Right renal pelvis (tissue), 4 donors: ENCODE data around the gene TM4SF1. TPM values are rescaled to one million over a fixed set of nuclear protein-coding genes. Genes with fewer than 3 reads are reported as not detected.
"Not testable (repeated sequence)": the region's sequence is repeated elsewhere in the genome, so short reads cannot be mapped to it uniquely, and the experiment has no call there.

Source experiments
- DNase-seq, 4 donors: peaks; one replicate each; pipeline ENCODE4 v3.0.0-alpha.2; 2013; ENCODE audit warnings: low read depth in 4 of 4, low spot score in 3 of 4, missing footprints in 1 of 4
- polyA plus RNA-seq, 4 donors: library from polyadenylated mRNA; unstranded; fragments of 120-200 nt; gene quantifications; one replicate each; pipeline ENCODE4 v1.2.1, GENCODE V29; 2013; ENCODE audit not compliant: insufficient read length in 4 of 4

TM4SF1 gene
- polyA plus RNA-seq, 4 donors = 62.9 to 84.1 (median 70.8) TPM

DNA sequence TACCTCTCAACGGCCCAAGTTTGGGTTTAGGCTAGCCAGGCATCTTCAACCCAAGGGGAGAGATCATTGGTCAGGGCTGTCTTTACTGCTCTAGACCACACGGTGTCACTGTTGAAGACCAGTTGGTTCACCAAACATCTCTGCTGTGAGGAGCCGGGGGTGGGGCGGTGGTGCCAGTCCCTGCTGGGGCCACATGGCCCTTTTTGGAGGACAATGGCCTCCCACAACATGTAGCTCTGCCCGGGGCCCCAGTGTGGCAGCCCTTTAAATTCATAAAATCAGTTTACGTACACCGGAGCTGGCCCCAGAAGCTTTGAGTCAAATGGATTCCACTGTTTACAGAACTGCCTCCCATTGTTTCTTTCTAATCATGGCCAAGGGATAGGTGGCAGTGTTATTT lies 24.9 kb downstream of the TM4SF1 start:
- DNase-seq = no peak

- DNase-seq = no peak
Observed at GRCh38 chr3:149343951-149344350, 33.5 kb downstream of the TM4SF1 start.

DNA sequence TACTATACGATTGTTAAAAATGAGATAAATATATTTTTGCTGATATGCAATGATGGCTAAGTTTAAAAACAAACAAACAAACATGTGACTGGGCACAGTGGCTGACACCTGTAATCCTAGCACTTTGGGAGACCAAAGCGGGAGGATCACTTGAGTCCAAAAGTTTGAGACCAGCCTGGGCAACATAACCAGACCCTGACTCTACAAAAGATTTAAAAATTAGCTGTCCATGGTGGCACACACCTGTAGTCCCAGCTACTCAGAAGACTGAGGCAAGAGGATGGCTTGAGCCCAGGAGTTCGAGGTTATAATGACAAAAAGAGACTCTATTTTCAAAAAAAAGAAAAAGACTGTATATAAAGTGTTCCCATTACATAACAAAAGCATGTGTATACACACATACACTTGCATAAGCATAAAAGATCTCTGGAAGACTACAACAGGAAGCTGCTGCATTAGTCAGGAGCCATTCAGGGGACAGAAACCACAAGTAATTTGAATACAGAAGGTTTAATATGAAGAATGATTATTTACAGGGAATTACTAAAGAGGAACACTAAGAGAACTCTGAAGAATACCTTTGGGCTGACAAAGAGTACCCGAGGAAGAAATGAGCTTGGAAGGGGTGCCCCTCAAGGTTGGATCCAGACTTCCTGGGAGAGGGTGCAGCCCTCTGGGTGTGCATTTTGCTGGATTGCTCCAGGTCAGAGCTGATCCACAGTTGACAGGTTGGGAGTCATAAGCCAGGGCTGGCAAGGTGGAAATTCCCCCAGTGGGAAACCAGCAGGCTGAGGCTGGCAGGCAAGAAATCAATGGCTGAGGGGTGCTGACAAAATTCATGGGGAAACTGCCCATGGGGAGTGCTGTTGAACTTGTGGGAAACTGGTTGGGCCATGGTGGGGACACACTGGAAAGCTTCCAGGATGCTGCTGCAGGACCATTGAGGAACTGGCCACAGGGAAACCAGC lies 34.8 kb downstream of the TM4SF1 start:
- no peak for DNase-seq

DNA sequence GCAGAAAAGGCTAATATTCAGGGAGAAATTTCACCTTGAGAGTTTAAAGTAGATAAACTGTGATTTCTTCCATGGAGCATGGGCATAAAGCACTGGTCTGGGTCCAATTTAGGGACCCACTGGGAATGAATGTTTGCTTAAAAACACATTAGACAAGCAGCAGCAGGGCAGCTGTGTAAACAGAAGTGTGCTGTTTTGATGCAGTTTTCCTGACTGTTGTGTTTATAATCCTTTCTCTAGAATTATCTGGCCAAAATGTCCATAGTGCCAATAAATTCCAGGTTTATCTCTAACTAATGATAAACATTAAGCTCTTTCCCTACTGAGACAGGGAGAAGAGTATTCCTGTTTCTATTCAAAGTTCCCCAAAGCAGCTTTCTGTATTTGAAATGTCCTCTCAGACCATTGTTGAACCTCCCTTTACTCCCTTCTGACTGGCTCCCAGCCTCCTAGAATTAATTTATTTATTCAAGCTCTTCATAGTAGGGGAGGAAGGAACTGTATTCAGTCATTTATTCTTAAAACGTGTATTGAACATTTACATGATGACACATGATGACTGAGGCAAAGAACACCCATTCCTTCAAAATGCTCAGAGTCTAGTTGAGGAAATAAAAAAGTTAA lies 37.0 kb downstream of the TM4SF1 start:
- no peak for DNase-seq

- no peak for DNase-seq
Observed at GRCh38 chr3:149339931-149340309, 37.5 kb downstream of the TM4SF1 start.

DNA sequence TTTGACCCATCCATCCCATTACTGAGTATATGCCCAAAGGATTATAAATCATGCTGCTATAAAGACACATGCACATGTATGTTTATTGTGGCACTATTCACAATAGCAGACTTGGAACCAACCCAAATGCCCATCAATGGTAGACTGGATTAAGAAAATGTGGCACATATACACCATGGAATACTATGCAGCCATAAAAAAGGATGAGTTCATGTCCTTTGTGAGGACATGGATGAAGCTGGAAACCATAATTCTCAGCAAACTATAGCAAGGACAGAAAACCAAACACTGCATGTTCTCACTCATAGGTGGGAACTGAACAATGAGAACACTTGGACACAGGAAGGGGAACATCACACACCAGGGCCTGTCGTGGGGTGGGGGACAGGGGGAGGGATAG lies 40.0 kb downstream of the TM4SF1 start:
- DNase-seq = not testable (repeated sequence)

DNA sequence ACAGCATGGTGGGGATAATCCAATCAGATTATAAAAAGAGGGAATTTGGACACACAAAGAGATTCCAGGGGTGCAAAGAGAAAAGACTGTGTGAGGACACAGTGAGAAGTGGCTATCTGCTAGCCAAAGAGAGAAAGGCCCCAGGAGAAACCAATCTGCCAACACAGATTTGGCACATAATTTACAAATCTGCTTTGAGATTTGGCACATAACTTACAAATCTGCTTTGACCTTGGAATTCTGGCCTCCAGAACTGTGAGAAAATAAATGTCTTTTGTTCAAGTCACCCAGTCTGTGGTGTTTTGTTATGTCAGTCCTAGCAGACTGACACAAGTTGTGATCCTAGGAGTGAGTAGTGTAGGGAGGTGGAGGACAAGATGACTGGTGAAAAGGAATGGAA lies 40.5 kb downstream of the TM4SF1 start:
- DNase-seq = no peak

- DNase-seq = no peak
Observed at GRCh38 chr3:149333176-149333859, 44.1 kb downstream of the TM4SF1 start, which contains the start of gene TM4SF18. Gene TM4SF18, minus strand, starts transcription at chr3:149333636. Its CDS starts 254 bp downstream, at chr3:149333382.

GRCh38 chr3:149332771-149333170 lies 44.7 kb downstream of the TM4SF1 start:
- no peak for DNase-seq

- no peak for DNase-seq
Observed at GRCh38 chr3:149332227-149332765, 45.2 kb downstream of the TM4SF1 start.

DNA sequence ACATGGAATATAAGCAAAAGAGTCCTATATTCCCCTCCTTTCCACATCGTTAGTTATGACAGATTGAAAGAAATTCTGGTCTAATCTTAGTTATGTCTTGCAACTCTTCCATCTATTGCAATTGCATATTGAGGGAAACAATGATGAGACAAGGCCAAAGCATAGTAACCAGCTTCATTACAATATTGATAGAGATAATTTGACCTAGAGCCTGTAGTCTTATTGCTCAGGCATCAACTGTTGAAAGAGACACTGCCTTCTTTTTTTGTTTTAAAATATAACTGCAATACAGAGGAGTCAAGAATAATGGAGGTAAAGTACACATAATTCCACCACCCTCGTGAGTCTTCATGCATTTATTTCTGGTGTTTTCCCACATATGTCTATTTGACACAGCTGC lies 46.1 kb downstream of the TM4SF1 start:
- no peak for DNase-seq

DNA sequence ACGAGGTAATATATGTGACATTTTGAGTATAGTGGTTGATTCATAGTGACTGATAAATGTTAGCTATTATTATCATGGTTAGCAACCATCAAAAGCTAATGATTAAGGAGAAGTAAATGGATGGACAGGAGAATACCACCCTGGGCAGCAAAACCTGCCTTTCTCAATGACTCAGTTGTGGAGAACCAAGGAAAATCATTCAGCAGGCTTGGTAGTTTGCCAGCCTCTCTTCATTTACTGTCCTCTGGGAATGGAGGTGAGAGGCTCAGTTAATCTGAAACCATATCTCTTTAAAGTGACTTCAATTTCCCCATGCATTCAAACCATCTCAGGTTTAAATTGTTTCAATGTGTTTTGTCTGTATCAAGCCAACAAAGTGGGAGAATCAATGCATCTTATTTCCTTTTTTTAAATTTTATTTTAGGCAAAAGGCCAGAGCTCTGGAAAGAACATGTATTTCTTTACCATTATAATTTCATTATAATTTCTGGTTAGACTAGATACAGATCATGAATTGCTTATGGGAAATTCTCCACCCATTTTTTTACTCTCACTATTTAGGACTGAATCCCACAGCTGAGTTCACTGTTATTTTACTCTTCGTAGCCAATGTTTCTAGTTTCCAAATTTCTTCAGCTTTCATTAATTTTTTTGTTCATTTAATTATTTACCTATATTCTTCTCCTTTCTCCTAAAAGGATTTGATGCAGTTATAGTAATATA lies 46.7 kb downstream of the TM4SF1 start:
- no peak for DNase-seq

DNA sequence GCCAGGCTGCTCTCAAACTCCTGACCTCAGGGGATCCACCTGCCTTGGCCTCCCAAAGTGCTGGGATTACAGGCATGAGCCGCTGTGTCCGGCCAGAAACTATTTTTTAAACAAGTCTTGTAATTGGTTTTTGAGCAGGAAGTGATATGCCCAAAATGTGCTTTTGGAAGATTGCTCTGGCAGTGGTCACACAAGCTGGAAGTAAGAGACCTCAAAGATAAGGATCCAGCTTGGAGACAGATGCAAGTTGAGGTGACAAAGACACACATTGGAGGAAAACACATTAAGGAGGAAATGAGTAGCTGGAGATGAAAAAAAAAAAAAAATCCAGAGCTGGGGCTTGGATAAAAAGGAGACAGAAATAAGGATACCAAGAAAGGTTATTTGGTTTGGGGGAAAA lies 50.3 kb downstream of the TM4SF1 start:
- DNase-seq = no peak

DNA sequence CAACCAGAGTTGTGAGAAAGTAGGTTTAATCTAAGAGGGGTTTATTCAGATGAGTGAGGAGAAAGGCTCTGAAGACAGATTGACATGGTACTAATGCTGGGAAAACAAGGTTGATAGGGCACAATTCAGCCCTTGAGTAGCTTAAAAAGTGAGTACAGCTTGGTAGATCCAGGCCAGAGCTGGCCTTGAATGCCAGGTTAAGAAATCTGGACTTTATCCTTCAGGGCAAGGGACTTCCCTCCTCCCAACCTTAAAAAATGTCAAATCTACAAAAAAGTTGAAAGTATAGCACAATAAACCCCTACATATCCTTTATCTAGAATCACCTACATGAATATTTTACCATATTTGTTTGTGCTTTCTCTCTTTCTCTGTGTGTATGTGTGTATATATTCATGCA lies 51.9 kb downstream of the TM4SF1 start:
- no peak for DNase-seq

DNA sequence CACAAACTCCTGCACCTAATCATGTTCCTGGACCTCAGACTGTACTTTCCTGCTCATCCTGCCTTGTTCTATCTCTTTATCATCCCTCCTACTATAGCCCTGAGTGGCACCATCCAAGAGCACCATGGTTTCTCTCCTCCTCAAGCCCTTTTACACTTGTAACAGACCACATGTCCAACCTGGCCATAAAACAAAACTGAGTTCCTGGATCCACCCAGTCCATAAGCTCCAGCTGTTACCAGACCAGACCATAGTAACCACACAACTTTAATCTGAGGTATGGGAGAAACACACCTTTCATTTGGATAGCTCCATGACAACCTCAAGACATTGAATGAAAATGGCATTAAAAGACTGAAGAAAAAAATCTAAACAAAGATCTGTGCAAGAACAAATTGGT lies 53.1 kb downstream of the TM4SF1 start:
- DNase-seq = no peak

GRCh38 chr3:149321640-149322039 lies 55.8 kb downstream of the TM4SF1 start:
- DNase-seq = no peak

DNA sequence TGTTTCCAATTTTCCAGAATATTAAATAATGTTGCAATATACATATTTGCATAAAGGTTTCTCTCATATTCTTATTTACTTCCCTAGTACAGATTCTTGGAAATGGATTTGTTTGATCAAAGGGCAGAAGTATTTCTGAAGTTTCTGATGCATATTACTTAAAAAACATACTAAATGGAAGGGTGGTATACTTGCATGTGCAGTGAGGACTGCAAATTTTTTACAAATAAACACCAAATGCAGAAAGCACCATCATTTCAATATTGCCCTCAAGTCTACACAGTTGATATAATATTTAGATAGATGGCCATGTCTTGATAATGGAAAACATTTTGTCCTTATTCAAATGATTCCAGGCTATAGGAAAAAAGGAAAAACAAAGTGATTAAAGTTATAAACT lies 56.3 kb downstream of the TM4SF1 start:
- DNase-seq = no peak

DNA sequence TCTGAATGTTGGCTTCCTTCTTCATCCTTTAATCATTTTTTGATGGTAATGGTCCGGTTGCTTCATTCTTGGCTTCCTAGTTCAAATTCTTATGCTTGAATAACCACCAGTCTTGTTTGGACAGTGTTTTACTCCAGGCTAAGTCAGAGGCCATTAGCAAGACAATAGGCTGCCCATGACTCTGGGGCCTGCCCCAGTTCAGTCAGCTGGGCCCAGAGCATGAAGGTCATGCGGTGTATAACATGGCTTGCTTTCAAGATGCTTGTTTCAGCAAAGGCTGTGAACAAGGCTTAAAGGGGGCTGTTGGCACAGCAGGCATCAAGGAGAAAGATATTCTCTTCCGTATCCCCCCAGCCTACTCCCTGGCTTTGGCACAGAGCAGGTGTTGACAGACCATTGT lies 57.7 kb downstream of the TM4SF1 start:
- DNase-seq = no peak
